Measurements from ENCODE around the gene ROR2.

Gene ROR2

GRCh38 chr9:91943478-91944470, 6.3 kb downstream of the ROR2 start:
- no peaks in the 10 kb centered on the region for H3K27me3 ChIP-seq (ENCODE audit: low read length)
- no peaks in the 10 kb centered on the region for H3K9me2 ChIP-seq (replicated peaks; ENCODE audit: insufficient read depth, low read length)
- no peaks in the 10 kb centered on the region for H3K36me3 ChIP-seq (ENCODE audit: low read length)
- no peaks in the 10 kb centered on the region for H3K79me2 ChIP-seq (ENCODE audit: insufficient read depth, low read length)
- no peaks in the 10 kb centered on the region for H4K20me1 ChIP-seq (ENCODE audit: low read depth, low read length)
- H3K9me3 ChIP-seq (ENCODE audit: insufficient read depth, low read length): no peaks in the 10 kb centered on the region
- H3K27ac ChIP-seq (ENCODE audit: low read depth, low read length): no peak overlapping the region
- H3K4me3 ChIP-seq (ENCODE audit: insufficient read depth, low read length, poor library complexity, severe bottlenecking): no peak overlapping the region
- no peak overlapping the region for H3K4me2 ChIP-seq (ENCODE audit: low read depth, low read length, poor library complexity, severe bottlenecking)
- H2AFZ ChIP-seq (ENCODE audit: low read depth, low read length, severe bottlenecking): no peak overlapping the region
- H3K9ac ChIP-seq (ENCODE audit: low read length): no peak overlapping the region
- H3F3A ChIP-seq (ENCODE audit: insufficient read depth): no peaks in the 10 kb centered on the region
- TF ChIP-seq, protein P1, sequence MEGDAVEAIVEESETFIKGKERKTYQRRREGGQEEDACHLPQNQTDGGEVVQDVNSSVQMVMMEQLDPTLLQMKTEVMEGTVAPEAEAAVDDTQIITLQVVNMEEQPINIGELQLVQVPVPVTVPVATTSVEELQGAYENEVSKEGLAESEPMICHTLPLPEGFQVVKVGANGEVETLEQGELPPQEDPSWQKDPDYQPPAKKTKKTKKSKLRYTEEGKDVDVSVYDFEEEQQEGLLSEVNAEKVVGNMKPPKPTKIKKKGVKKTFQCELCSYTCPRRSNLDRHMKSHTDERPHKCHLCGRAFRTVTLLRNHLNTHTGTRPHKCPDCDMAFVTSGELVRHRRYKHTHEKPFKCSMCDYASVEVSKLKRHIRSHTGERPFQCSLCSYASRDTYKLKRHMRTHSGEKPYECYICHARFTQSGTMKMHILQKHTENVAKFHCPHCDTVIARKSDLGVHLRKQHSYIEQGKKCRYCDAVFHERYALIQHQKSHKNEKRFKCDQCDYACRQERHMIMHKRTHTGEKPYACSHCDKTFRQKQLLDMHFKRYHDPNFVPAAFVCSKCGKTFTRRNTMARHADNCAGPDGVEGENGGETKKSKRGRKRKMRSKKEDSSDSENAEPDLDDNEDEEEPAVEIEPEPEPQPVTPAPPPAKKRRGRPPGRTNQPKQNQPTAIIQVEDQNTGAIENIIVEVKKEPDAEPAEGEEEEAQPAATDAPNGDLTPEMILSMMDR (IDR thresholded peaks at IDR 0.05; ENCODE audit: insufficient read depth, low read length, poor library complexity, severe bottlenecking): no peak
- no peak for TF ChIP-seq EZH2phosphoT487 (conservative IDR thresholded peaks at IDR 0.05; ENCODE audit: low read length)

DNA sequence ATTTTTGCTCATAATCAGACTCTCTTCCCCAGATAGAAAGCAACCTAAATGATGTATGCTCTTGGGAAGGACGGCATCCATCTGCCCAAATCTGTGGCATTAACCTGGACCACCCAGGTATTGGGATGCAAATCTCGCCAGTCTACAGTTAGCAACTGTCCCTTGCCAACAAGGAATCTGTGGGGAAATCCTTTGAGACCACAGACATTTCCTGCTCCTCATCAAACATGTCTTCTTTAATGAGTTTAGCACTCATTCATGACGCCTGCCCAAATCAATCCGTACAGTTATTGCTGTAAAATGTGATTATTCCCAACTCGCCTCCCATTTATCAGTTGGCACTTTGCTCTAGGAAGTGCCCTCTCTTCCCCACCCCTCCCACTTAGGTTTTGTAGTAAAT, 7.8 kb downstream of the ROR2 start:
- TF ChIP-seq, protein P1 (IDR thresholded peaks at IDR 0.05; ENCODE audit: insufficient read depth, low read length, poor library complexity, severe bottlenecking): no peak
- TF ChIP-seq EZH2phosphoT487 (conservative IDR thresholded peaks at IDR 0.05; ENCODE audit: low read length): no peak
- Histone ChIP-seq H4K20me1 (ENCODE audit: low read depth, low read length) (no peaks in the 10 kb centered on the region), H3K9me2 (replicated peaks; ENCODE audit: insufficient read depth, low read length) (no peaks in the 10 kb centered on the region), H3K36me3 (ENCODE audit: low read length) (no peaks in the 10 kb centered on the region), H3K27me3 (ENCODE audit: low read length) (no peaks in the 10 kb centered on the region), H3K4me2 (ENCODE audit: low read depth, low read length, poor library complexity, severe bottlenecking) (no peak overlapping the region), H3K79me2 (ENCODE audit: insufficient read depth, low read length) (no peaks in the 10 kb centered on the region), H3K9me3 (ENCODE audit: insufficient read depth, low read length) (no peaks in the 10 kb centered on the region), H3K27ac (ENCODE audit: low read depth, low read length) (no peak overlapping the region), H3K4me3 (ENCODE audit: insufficient read depth, low read length, poor library complexity, severe bottlenecking) (no peak overlapping the region), H3F3A (ENCODE audit: insufficient read depth) (no peaks in the 10 kb centered on the region), H3K9ac (ENCODE audit: low read length) (no peak overlapping the region), H2AFZ (ENCODE audit: low read depth, low read length, severe bottlenecking) (no peak overlapping the region)

GRCh38 chr9:91939978-91940377, 10.1 kb downstream of the ROR2 start:
- H3K4me3 ChIP-seq (ENCODE audit: insufficient read depth, low read length, poor library complexity, severe bottlenecking): no peak overlapping the region
- no peak overlapping the region for H3K4me2 ChIP-seq (ENCODE audit: low read depth, low read length, poor library complexity, severe bottlenecking)
- H4K20me1 ChIP-seq (ENCODE audit: low read depth, low read length): no peaks in the 10 kb centered on the region
- H3K27me3 ChIP-seq (ENCODE audit: low read length): no peaks in the 10 kb centered on the region
- H3K9ac ChIP-seq (ENCODE audit: low read length): no peak overlapping the region
- H3K36me3 ChIP-seq (ENCODE audit: low read length): no peaks in the 10 kb centered on the region
- H3K27ac ChIP-seq (ENCODE audit: low read depth, low read length): no peak overlapping the region
- H2AFZ ChIP-seq (ENCODE audit: low read depth, low read length, severe bottlenecking): no peak overlapping the region
- H3K9me3 ChIP-seq (ENCODE audit: insufficient read depth, low read length): no peaks in the 10 kb centered on the region
- TF ChIP-seq EZH2phosphoT487 (conservative IDR thresholded peaks at IDR 0.05; ENCODE audit: low read length): no peak
- TF ChIP-seq, protein P1 (IDR thresholded peaks at IDR 0.05; ENCODE audit: insufficient read depth, low read length, poor library complexity, severe bottlenecking): no peak
- no peaks in the 10 kb centered on the region for H3F3A ChIP-seq (ENCODE audit: insufficient read depth)
- no peaks in the 10 kb centered on the region for H3K79me2 ChIP-seq (ENCODE audit: insufficient read depth, low read length)
- H3K9me2 ChIP-seq (replicated peaks; ENCODE audit: insufficient read depth, low read length): no peaks in the 10 kb centered on the region
